Measurements from ENCODE around the gene ARHGAP9. TPM values are rescaled to one million over a fixed set of nuclear protein-coding genes. Genes with fewer than 3 reads are reported as not detected.

Gene ARHGAP9
- total and polyA plus RNA-seq, 2 experiments from 2014 or later = 0.11 to 0.61 TPM

- H3K36me3 ChIP-seq (ENCODE audit: low read depth) = no peaks in the 10 kb centered on the region
- H3K4me2 ChIP-seq (ENCODE audit: unreplicated experiment) = no peak overlapping the region
- peaks cover 39% of the 10 kb centered on the region for H3K27me3 ChIP-seq (replicated peaks; ENCODE audit: insufficient read depth)
- H3K4me3 ChIP-seq = no peak overlapping the region
- no peak overlapping the region for H3K27ac ChIP-seq
- 0 out of 2 replicates have a peak, but pooled peaks cover 7% of the 10 kb centered on the region for H3K4me1 ChIP-seq (ENCODE audit: insufficient read depth)
- H4K20me1 ChIP-seq (ENCODE audit: insufficient read depth) = no peaks in the 10 kb centered on the region
- TF ChIP-seq EZH2 (IDR thresholded peaks at IDR 0.05; ENCODE audit: insufficient read depth, poor library complexity, severe bottlenecking) = no peak
- TF ChIP-seq EZH2phosphoT487 (IDR thresholded peaks at IDR 0.05; ENCODE audit: insufficient read depth, low read depth) = no peak
- no peak overlapping the region for H3K9ac ChIP-seq
- no peaks in the 10 kb centered on the region for H3K9me3 ChIP-seq (ENCODE audit: low read depth)
- no peaks in the 10 kb centered on the region for H3K9me2 ChIP-seq (ENCODE audit: insufficient read depth)
- in situ Hi-C loops (cut with MboI) = no loop called here
- 84 to 85% methylated on average over 10 of the region's 10 CpGs for WGBS, 2 experiments (ENCODE audit: low coverage in 1 of 2, low lambda C conversion rate in 2 of 2, missing lambda C conversion rate in 2 of 2)
- H2AFZ ChIP-seq = no peak overlapping the region
- no peak for DNase-seq
- no peaks in the 10 kb centered on the region for H3K79me2 ChIP-seq (ENCODE audit: insufficient read depth)
- peaks cover 8% of the 10 kb centered on the region for H3F3A ChIP-seq (ENCODE audit: insufficient read depth)
Observed at GRCh38 chr12:57479043-57479375, 657 bp downstream of the ARHGAP9 start.

- peaks cover under 1% of the 10 kb centered on the region; the same call in 1 of the 2 replicates for H3F3A ChIP-seq (ENCODE audit: insufficient read depth)
- DNase-seq = no peak
- H3K27me3 ChIP-seq (replicated peaks; ENCODE audit: insufficient read depth) = peaks cover 49% of the 10 kb centered on the region
- no peaks in the 10 kb centered on the region for H3K36me3 ChIP-seq (ENCODE audit: low read depth)
- H3K4me2 ChIP-seq (ENCODE audit: unreplicated experiment) = no peak overlapping the region
- H3K27ac ChIP-seq = no peak overlapping the region
- no peak for TF ChIP-seq EZH2 (IDR thresholded peaks at IDR 0.05; ENCODE audit: insufficient read depth, poor library complexity, severe bottlenecking)
- no peak for TF ChIP-seq EZH2phosphoT487 (IDR thresholded peaks at IDR 0.05; ENCODE audit: insufficient read depth, low read depth)
- H4K20me1 ChIP-seq (ENCODE audit: insufficient read depth) = no peaks in the 10 kb centered on the region
- in situ Hi-C loops (cut with MboI) = no loop called here
- H3K79me2 ChIP-seq (ENCODE audit: insufficient read depth) = no peaks in the 10 kb centered on the region
- no peak overlapping the region for H2AFZ ChIP-seq
- WGBS, 2 experiments (ENCODE audit: low coverage in 1 of 2, low lambda C conversion rate in 2 of 2, missing lambda C conversion rate in 2 of 2) = 70 to 71% methylated on average over 10 to 12 of the region's 12 CpGs
- no peaks in the 10 kb centered on the region for H3K4me1 ChIP-seq (ENCODE audit: insufficient read depth)
- H3K4me3 ChIP-seq = no peak overlapping the region
- H3K9ac ChIP-seq = no peak overlapping the region
- no peaks in the 10 kb centered on the region for H3K9me3 ChIP-seq (ENCODE audit: low read depth)
- H3K9me2 ChIP-seq (ENCODE audit: insufficient read depth) = no peaks in the 10 kb centered on the region
Observed at GRCh38 chr12:57477710-57478681, 1.7 kb downstream of the ARHGAP9 start.

- Histone ChIP-seq H3F3A (ENCODE audit: insufficient read depth) (no peaks in the 10 kb centered on the region), H3K9me3 (ENCODE audit: low read depth) (no peaks in the 10 kb centered on the region), H3K9ac (no peak overlapping the region), H2AFZ (no peak overlapping the region), H3K27ac (no peak overlapping the region), H3K4me1 (ENCODE audit: insufficient read depth) (no peaks in the 10 kb centered on the region), H3K4me3 (no peak overlapping the region), H4K20me1 (ENCODE audit: insufficient read depth) (no peaks in the 10 kb centered on the region), H3K4me2 (ENCODE audit: unreplicated experiment) (no peak overlapping the region), H3K36me3 (ENCODE audit: low read depth) (no peaks in the 10 kb centered on the region), H3K9me2 (ENCODE audit: insufficient read depth) (no peaks in the 10 kb centered on the region), H3K27me3 (replicated peaks; ENCODE audit: insufficient read depth) (peaks cover 57% of the 10 kb centered on the region), H3K79me2 (ENCODE audit: insufficient read depth) (no peaks in the 10 kb centered on the region)
- 89 to 92% methylated on average over 12 to 15 of the region's 15 CpGs for WGBS, 2 experiments (ENCODE audit: low coverage in 1 of 2, low lambda C conversion rate in 2 of 2, missing lambda C conversion rate in 2 of 2)
- in situ Hi-C loops (cut with MboI) = no loop called here
- no peak for TF ChIP-seq EZH2phosphoT487 (IDR thresholded peaks at IDR 0.05; ENCODE audit: insufficient read depth, low read depth)
- TF ChIP-seq EZH2 (IDR thresholded peaks at IDR 0.05; ENCODE audit: insufficient read depth, poor library complexity, severe bottlenecking) = no peak
- no peak for DNase-seq
Observed at GRCh38 chr12:57476993-57477709, 2.5 kb downstream of the ARHGAP9 start.

GRCh38 chr12:57476162-57476992 is 3.3 kb downstream of the ARHGAP9 start:
- Histone ChIP-seq H3K27ac (no peak overlapping the region), H3K4me2 (ENCODE audit: unreplicated experiment) (peak overlapping the region; percentile 39), H3F3A (ENCODE audit: insufficient read depth) (no peaks in the 10 kb centered on the region), H3K27me3 (replicated peaks; ENCODE audit: insufficient read depth) (peaks cover 57% of the 10 kb centered on the region), H3K4me3 (peak overlapping the region; percentile 45), H4K20me1 (ENCODE audit: insufficient read depth) (no peaks in the 10 kb centered on the region), H3K36me3 (ENCODE audit: low read depth) (no peaks in the 10 kb centered on the region), H2AFZ (no peak overlapping the region), H3K9ac (no peak overlapping the region), H3K4me1 (ENCODE audit: insufficient read depth) (no peaks in the 10 kb centered on the region), H3K9me3 (ENCODE audit: low read depth) (no peaks in the 10 kb centered on the region), H3K79me2 (ENCODE audit: insufficient read depth) (no peaks in the 10 kb centered on the region), H3K9me2 (ENCODE audit: insufficient read depth) (no peaks in the 10 kb centered on the region)
- TF ChIP-seq EZH2 (IDR thresholded peaks at IDR 0.05; ENCODE audit: insufficient read depth, poor library complexity, severe bottlenecking) = no peak
- no peak for TF ChIP-seq EZH2phosphoT487 (IDR thresholded peaks at IDR 0.05; ENCODE audit: insufficient read depth, low read depth)
- WGBS, 2 experiments (ENCODE audit: low coverage in 1 of 2, low lambda C conversion rate in 2 of 2, missing lambda C conversion rate in 2 of 2) = 25 to 28% methylated on average over 19 to 29 of the region's 29 CpGs
- in situ Hi-C loops (cut with MboI) = no loop called here
- DNase-seq = no peak

Data from GM23248 (cell line).